Keratinocyte (primary cell): ENCODE results near the gene EPHB2. TPM values are rescaled to one million over a fixed set of nuclear protein-coding genes. Genes with fewer than 3 reads are reported as not detected.
"Not testable (repeated sequence)": the region's sequence is repeated elsewhere in the genome, so short reads cannot be mapped to it uniquely, and the experiment has no call there.

Experiments
- DNase-seq: peaks from one replicate; pipeline ENCODE4 v3.0.0-alpha.2; 2011; ENCODE audit warnings: low read depth, missing footprints, low spot score
- FAIRE-seq: peaks from 2 replicates; lab custom pipeline; 2011; peaks lifted over from hg19 to GRCh38; lab: Jason Lieb, UNC
- H2AFZ ChIP-seq: 2 replicates; pipeline ENCODE4 v1.6.0; 2012; ENCODE audit warnings: low read length, control low read depth, inconsistent platforms; ENCODE audit not compliant: control insufficient read depth
- H3K27ac ChIP-seq: 2 replicates; pipeline ENCODE4 v1.5.1; 2011; ENCODE audit warnings: low read length; ENCODE audit not compliant: control insufficient read depth, insufficient read depth
- H3K27me3 ChIP-seq: 3 replicates; pipeline ENCODE4 v1.6.0; 2011; ENCODE audit warnings: low read length; ENCODE audit not compliant: control insufficient read depth, insufficient read depth; ENCODE audit errors: extremely low read depth
- H3K36me3 ChIP-seq, 2 experiments: 2 replicates in 1 of 2; 3 replicates in 1 of 2; pipeline ENCODE4 v1.5.1; 2011; ENCODE audit warnings: low read length in 2 of 2, mild to moderate bottlenecking in 1 of 2; ENCODE audit not compliant: control insufficient read depth in 2 of 2, insufficient read depth in 2 of 2; ENCODE audit errors: extremely low read depth in 1 of 2
- H3K4me1 ChIP-seq: 3 replicates; pipeline ENCODE4 v1.5.1; 2011; ENCODE audit warnings: low read length; ENCODE audit not compliant: control insufficient read depth, insufficient read depth; ENCODE audit errors: extremely low read depth
- H3K4me2 ChIP-seq: 3 replicates; pipeline ENCODE4 v1.6.0; 2011; ENCODE audit warnings: low read depth, low read length; ENCODE audit not compliant: control insufficient read depth, insufficient read depth; ENCODE audit errors: extremely low read depth
- H3K4me3 ChIP-seq, 3 experiments: fragments of 200-600 bp in 1 of 3; sonication (generic) in 1 of 3; 2 replicates in 2 of 3; 3 replicates in 1 of 3; pipeline ENCODE4 v1.5.1; 2011 to 2016; ENCODE audit warnings: low read length in 3 of 3, mild to moderate bottlenecking in 3 of 3, control low read depth in 2 of 3, inconsistent platforms in 1 of 3, low read depth in 1 of 3, mixed read lengths in 1 of 3, mixed run types in 1 of 3, moderate library complexity in 1 of 3; ENCODE audit not compliant: control insufficient read depth in 2 of 3, insufficient read depth in 2 of 3; ENCODE audit errors: extremely low read depth in 1 of 3
- H3K79me2 ChIP-seq: 2 replicates; pipeline ENCODE4 v1.6.0; 2012; ENCODE audit warnings: low read length; ENCODE audit not compliant: control insufficient read depth, insufficient read depth
- H3K9ac ChIP-seq: 3 replicates; pipeline ENCODE4 v1.6.0; 2011; ENCODE audit warnings: low read length; ENCODE audit not compliant: control insufficient read depth, insufficient read depth; ENCODE audit errors: extremely low read depth
- H3K9me1 ChIP-seq: 3 replicates; pipeline ENCODE4 v1.6.0; 2011; ENCODE audit warnings: low read length; ENCODE audit not compliant: control insufficient read depth, insufficient read depth; ENCODE audit errors: extremely low read depth
- H3K9me3 ChIP-seq: 2 replicates; pipeline ENCODE4 v1.5.1; 2012; ENCODE audit warnings: low read depth, low read length; ENCODE audit not compliant: control insufficient read depth
- H4K20me1 ChIP-seq: 3 replicates; pipeline ENCODE4 v1.6.0; 2011; ENCODE audit warnings: low read length; ENCODE audit not compliant: control insufficient read depth, insufficient read depth; ENCODE audit errors: extremely low read depth
- EZH2 ChIP-seq: IDR thresholded peaks from one replicate; pipeline ENCODE4 v1.6.1; 2012; ENCODE audit warnings: inconsistent platforms, mild to moderate bottlenecking, low read length, moderate library complexity
- dilution Hi-C: fragments of 300-500 bp; cut with MboI; formaldehyde crosslinking; loops from one replicate; pipeline ENCODE4 v1.7.0; 2020; ENCODE audit warnings: low sequenced_read_pairs; ENCODE audit not compliant: extremely low pct_ligation_motif_present
- polyA plus RNA-seq, 5 experiments: library from polyadenylated mRNA; depleted of rRNA in 3 of 5; stranded (reverse) in 3 of 5; stranded (forward) in 1 of 5; unstranded in 1 of 5; fragments of >200 nt; gene quantifications; 1 replicate in 1 of 5; 2 replicates in 3 of 5; 3 replicates in 1 of 5; pipeline versions ENCODE4 v1.2.1 to v1.2.3, GENCODE V29; 2011 to 2012; ENCODE audit warnings: missing spikeins in 2 of 5, low read depth in 1 of 5, low replicate concordance in 1 of 5
- TF ChIP-seq, protein P1 (sequence below), 3 experiments: IDR thresholded peaks in 1 of 3; conservative IDR thresholded peaks in 1 of 3; optimal IDR thresholded peaks in 1 of 3; 2 replicates in 2 of 3; 3 replicates in 1 of 3; pipeline versions ENCODE3 to v1.5.1; 2011; ENCODE audit warnings: low read length in 3 of 3, mild to moderate bottlenecking in 3 of 3, moderate library complexity in 2 of 3, control low read depth in 1 of 3, inconsistent platforms in 1 of 3; ENCODE audit not compliant: insufficient read depth in 2 of 3; ENCODE audit errors: extremely low read depth in 1 of 3

Gene EPHB2
- polyA plus RNA-seq, 1 donor (not counting 4 experiments of a cell fraction or from before 2014, with no cell fraction given) = 0.10 TPM

DNA sequence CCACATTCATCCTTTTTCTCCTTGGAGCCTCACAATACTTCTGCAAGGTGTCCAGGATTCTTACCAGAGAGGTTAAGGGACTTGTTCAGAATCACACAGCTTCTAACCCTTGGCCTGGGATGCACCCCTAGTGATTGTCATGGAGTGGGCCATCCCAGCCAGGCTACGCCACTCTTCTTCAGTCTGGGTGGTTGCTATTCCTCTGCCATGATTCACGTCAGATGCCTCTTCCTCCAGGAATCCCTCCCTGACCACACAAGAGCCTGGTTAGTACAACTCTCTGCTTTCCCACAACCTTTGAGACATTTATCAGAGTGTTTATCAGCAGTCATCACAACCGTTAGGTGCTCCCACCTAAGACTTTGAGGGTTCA lies 121.8 kb downstream of the EPHB2 start:
- TF ChIP-seq, protein P1, sequence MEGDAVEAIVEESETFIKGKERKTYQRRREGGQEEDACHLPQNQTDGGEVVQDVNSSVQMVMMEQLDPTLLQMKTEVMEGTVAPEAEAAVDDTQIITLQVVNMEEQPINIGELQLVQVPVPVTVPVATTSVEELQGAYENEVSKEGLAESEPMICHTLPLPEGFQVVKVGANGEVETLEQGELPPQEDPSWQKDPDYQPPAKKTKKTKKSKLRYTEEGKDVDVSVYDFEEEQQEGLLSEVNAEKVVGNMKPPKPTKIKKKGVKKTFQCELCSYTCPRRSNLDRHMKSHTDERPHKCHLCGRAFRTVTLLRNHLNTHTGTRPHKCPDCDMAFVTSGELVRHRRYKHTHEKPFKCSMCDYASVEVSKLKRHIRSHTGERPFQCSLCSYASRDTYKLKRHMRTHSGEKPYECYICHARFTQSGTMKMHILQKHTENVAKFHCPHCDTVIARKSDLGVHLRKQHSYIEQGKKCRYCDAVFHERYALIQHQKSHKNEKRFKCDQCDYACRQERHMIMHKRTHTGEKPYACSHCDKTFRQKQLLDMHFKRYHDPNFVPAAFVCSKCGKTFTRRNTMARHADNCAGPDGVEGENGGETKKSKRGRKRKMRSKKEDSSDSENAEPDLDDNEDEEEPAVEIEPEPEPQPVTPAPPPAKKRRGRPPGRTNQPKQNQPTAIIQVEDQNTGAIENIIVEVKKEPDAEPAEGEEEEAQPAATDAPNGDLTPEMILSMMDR (optimal IDR thresholded peaks at IDR 0.05 in 1 of 3, IDR thresholded peaks at IDR 0.05 in 1 of 3, conservative IDR thresholded peaks at IDR 0.05 in 1 of 3; ENCODE audit: extremely low read depth in 1 of 3, insufficient read depth in 2 of 3, low read length in 3 of 3) = no peak
- no peak for TF ChIP-seq EZH2
- DNase-seq (peak; percentile 60), FAIRE-seq (no peak)
- Histone ChIP-seq H3K27ac (peak overlapping the region; percentile 85), H3K36me3 (no peaks in the 10 kb centered on the region), H3K4me2 (peak overlapping the region; percentile 67), H3K79me2 (no peaks in the 10 kb centered on the region), H3K9me3 (no peaks in the 10 kb centered on the region), H3K9ac (peak overlapping the region; percentile 33), H2AFZ (peak overlapping the region; percentile 35), H4K20me1 (no peaks in the 10 kb centered on the region), H3K27me3 (no peaks in the 10 kb centered on the region), H3K4me3 (no peak overlapping the region), H3K9me1 (peaks cover 7% of the 10 kb centered on the region), H3K4me1 (peaks cover 55% of the 10 kb centered on the region)
- dilution Hi-C loops = no loop called here

DNA sequence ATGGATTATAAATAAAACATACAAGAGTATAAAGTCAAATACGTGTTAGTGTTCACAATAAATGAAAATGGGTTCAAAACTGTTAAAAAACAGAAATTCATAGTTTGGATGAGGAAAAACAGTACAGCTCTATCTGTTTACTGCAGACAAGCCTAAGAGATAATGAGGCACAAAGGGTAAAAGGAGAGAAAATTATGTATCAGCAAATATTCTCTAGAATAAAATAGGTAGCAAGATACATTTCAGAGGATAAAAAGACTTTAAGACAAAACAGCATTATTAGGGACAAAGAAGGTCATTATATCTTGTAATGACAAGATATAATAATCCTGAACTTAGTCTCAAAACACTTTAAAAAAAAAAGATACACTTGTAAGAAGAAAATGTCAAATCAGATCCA lies 123.1 kb downstream of the EPHB2 start:
- H3K4me2 ChIP-seq = no peak overlapping the region
- H3K27ac ChIP-seq = no peak overlapping the region
- H2AFZ ChIP-seq = no peak overlapping the region
- peaks cover 7% of the 10 kb centered on the region for H3K9me1 ChIP-seq
- DNase-seq (no peak), FAIRE-seq (no peak)
- no peaks in the 10 kb centered on the region for H3K27me3 ChIP-seq
- H3K4me1 ChIP-seq = peaks cover 42% of the 10 kb centered on the region
- H3K36me3 ChIP-seq = no peaks in the 10 kb centered on the region
- dilution Hi-C loops = no loop called here
- H3K9me3 ChIP-seq = no peaks in the 10 kb centered on the region
- no peak for TF ChIP-seq EZH2
- TF ChIP-seq, protein P1 (optimal IDR thresholded peaks at IDR 0.05 in 1 of 3, IDR thresholded peaks at IDR 0.05 in 1 of 3, conservative IDR thresholded peaks at IDR 0.05 in 1 of 3; ENCODE audit: extremely low read depth in 1 of 3, insufficient read depth in 2 of 3, low read length in 3 of 3) = no peak
- no peaks in the 10 kb centered on the region for H3K79me2 ChIP-seq
- no peaks in the 10 kb centered on the region for H4K20me1 ChIP-seq
- H3K9ac ChIP-seq = no peak overlapping the region
- H3K4me3 ChIP-seq = no peak overlapping the region

DNA sequence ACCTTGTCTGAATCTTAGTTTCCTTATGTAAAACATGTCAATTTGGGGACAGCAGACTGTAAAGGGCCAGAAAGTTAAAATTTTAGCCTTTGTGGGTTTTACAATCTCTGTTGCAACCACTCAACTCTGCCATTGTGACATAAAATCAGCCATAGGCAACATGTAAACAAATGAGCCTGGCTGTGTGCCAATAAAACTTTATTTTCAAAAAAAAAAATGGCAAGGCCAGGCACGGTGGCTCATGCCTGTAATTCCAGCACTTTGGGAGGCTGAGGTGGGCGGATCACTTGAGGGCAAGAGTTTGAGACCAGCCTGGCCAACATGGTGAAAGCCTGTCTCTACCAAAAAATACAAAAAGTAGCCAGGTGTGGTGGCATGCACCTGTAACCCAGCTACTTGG lies 123.8 kb downstream of the EPHB2 start:
- dilution Hi-C loops = not testable (repeated sequence)

More for the DNA sequence above, 123.8 kb downstream of the EPHB2 start:
- not testable (repeated sequence) for H3K27ac ChIP-seq, H3K79me2 ChIP-seq, H3K36me3 ChIP-seq, FAIRE-seq, H3K9me1 ChIP-seq, H3K9me3 ChIP-seq, H3K4me2 ChIP-seq, H3K9ac ChIP-seq, H3K27me3 ChIP-seq, H2AFZ ChIP-seq, DNase-seq, H4K20me1 ChIP-seq, H3K4me3 ChIP-seq
- H3K4me1 ChIP-seq = peaks cover 35% of the 10 kb centered on the region
